ENCODE data around the gene RPL39L.
"Not testable (repeated sequence)": the region's sequence is repeated elsewhere in the genome, so short reads cannot be mapped to it uniquely, and the experiment has no call there.

Gene RPL39L

DNA sequence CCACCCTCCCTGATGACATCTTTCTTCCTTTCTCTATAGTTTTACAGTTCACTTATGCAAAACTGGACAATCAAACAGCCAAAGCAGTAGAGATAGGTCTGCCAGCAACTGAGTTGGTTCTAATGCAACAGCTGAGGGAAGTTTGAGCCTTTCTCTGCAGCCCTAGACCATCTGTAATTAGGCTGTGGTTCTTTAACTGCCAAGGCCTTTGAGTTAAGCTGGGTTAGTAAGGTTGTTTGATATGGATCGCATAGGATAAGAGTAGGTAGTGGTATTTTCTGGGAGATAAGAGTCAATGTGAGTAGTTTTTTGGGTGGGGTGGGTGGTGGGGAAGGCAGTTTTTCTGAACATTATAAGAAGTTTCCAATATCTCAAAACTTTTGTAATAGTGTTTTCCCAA is 3.0 kb downstream of the RPL39L start:
- no peak for DNase-seq

DNA sequence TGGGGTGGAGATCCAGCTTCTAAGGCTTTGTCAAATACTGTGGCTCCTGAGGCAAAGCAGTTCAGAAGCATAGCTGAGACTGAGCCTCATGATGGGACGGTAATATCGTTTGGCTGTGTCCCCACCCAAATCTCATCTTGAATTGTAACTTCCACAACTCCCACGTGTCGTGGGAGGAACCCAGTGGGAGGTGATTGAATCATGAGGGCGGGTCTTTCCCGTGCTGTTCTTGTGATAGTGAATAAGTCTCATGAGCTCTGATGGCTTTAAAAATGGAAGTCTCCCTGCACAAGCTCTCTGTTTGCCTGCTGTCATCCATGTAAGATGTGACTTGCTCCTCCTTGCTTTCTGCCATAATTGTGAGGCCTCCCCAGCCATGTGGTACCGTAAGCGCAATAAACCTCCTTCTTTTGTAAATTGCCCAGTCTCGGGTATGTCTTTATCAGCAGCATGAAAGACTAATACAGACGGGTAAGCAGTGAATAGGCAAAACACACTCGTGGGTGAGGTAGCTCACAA is 4.1 kb downstream of the RPL39L start:
- not testable (repeated sequence) for DNase-seq

- DNase-seq, result not testable (repeated sequence)
Measured at GRCh38 chr3:187133181-187133580, 6.1 kb downstream of the RPL39L start.

- DNase-seq, result no peak
Measured at GRCh38 chr3:187132666-187133065, 6.6 kb downstream of the RPL39L start.

- DNase-seq, result no peak
Measured at GRCh38 chr3:187131981-187132380, 7.3 kb downstream of the RPL39L start.

DNA sequence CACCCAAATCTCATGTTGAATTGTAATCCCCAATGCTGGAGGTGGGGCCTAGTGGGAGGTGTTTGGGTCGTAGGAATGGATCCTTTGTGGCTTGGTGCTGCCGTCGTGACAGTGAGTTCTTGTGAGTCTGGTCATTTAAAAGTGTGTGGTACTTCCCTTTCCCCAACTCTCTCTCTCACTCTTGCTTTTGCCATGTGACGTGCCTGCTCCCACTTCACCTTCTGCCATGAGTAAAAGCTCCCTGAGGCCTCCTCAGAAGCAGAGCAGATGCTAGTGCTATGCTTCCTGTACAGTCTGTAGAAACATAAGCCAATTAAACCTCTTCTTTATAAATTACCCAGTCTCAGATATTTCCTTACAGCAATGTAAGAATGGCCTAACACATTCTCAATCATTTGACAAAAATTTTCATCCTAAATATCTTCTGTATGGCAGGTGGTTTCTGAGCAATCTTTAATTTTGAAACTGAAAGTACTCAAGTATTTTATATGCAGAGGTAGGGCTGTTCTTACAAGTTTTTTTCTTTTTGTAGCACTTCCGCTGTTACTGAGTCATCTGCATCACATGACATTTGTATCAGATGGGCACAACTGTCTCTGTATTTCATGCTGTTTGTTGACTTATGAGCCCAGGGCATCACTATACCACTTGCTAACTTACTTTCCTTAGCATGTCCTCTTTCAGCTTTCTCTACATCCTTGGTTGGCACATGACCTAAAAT is 8.8 kb downstream of the RPL39L start:
- peak; percentile 15 to 17 for DNase-seq

DNA sequence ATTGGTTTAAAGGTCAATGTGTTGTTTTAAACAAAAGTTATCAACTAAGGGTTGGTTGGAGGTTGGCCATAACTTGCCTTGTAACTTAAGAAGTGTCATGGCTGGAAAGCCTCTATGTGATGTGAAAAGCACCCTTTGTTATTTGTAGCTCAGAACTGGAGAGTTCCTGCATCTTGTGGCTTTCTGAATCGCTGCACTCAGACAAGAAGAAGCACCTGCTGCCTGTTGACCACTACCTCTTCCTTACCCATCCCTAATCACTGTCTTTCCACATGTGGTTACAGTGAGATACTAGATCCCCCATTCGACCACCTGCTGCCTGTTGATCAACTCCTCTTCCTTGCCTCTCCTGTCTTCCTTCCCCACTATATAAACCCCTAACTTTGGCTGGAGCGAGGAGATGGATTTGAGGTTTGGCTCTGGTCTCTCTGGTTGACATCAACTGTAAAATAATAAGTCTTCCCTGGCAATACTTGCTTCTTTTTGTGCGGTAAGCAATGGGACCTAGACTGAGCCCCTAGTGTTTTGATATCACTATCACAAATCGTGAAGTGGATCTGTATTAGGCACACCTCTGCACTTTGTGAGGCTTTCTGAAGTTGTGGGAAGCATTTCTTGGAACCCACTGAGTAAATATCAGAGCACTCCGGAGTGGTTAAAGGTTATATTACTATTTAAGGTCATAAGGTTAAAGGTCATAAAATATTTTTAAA is 13.8 kb downstream of the RPL39L start:
- no peak for DNase-seq

- no peak for DNase-seq
Measured at GRCh38 chr3:187122261-187122660, 17.0 kb downstream of the RPL39L start.

DNA sequence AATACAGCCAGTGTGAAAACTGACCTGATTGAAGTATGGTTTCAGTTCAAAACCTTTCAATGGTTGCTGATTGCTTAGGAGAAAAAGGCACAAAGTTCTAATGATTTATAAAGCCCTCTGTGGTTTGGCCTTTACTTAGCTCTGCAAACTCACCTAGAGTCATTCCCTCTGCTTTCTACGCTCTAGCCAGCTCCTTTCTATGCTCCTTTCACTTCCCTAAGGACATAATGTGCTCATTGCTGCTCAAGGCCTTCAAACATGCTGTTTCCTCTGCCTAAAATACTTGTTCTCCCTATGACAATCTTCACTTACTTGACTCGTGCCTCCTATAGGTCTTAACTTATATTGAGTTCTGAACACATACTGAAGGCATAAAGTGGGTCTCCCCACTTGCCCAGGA is 19.0 kb downstream of the RPL39L start:
- no peak for DNase-seq

GRCh38 chr3:187114511-187114910 is 24.8 kb downstream of the RPL39L start:
- DNase-seq, result no peak

GRCh38 chr3:187112934-187113793 is 26.1 kb downstream of the RPL39L start:
- DNase-seq, result no peak

GRCh38 chr3:187110156-187110555 is 29.1 kb downstream of the RPL39L start:
- no peak for DNase-seq

DNA sequence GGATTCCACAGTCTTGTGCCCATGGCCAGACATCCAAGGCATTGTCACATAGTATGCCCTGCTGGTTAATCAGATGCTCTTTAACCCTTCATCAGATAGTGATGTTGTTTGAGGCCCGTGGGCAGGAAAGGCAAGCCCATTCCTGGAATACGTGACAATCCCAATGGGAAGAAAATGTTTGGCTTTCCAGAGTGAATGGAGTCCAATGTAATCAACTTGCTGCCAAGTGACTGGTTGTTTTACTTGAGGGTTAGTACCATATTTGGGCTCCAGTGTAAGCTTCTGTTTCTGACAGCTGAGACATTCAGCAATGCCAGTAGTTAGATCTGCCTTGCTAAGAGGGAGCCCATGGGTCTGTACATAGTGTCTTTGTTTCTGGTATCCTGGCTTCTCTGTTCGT is 31.3 kb downstream of the RPL39L start:
- DNase-seq, result no peak

GRCh38 chr3:187105700-187106099 is 33.6 kb downstream of the RPL39L start:
- no peak for DNase-seq

DNA sequence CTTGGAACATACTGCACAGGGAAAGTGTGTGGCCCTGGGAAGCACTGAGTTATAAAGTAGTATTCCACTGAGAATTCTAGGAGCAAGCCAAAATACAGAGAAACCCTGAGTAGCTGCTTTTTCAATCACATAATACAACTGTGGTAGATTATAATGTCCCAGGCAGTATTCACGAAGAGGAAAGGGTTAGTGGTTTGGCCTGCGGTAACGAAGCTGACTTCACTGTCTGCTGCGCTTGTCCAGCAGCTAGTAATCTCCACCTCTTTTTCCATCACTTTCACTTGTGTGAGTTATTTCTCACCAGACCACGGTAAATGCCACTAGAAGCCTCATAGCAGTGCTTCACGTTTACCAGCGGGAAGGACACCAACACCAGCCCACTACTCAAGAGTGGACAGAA is 34.4 kb downstream of the RPL39L start:
- DNase-seq, result no peak

- DNase-seq, result no peak
Measured at GRCh38 chr3:187104342-187104741, 35.0 kb downstream of the RPL39L start.

DNA sequence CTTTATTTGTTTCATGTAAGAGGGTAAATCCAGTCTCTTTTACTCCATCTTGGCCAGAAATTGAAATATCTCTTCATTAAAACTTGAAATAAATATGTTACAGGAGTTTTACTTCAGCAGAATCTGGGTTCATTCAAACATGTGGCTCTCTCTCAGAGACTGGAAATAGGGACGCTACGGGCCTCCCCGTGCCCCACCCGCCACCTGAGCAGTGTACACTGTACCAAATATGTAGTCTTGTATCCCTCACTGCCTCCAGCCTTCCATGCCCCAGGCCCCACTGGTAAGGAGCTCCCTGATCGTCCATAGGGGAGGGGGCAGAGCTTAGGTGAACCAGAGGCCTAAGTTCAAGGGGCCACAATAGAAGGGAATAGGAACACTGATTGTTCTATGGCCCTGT is 36.0 kb downstream of the RPL39L start:
- no peak for DNase-seq

DNA sequence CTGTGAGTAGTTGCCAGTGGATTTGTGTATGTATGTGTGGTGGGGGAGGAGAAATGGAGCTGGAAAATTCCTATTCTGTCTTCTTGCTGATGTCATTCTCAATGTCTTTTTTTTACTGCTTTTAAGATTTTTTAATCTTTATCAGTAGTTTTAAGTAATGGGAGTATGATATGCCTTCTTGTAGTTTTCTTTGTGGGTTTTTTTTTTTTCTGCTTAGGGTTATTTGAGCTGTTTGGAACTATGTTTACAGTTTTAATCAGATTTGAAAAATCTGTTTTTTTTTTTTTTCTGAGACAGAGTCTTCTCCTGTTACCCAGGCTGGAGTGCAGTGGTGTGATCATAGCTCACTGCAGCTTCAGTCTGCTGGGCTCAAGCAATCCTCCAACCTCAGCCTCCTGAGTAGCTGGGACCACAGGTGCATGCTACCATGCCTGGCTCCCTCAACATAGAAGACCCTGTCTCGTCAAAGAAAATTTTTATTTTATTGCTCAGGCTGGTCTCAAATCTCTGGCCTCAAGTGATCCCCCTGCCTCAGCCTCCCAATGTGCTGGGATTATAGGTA is 37.1 kb downstream of the RPL39L start:
- no peak for DNase-seq

- peak; percentile 59 to 65 for DNase-seq
Measured at GRCh38 chr3:187101184-187102072, 37.9 kb downstream of the RPL39L start.

DNA sequence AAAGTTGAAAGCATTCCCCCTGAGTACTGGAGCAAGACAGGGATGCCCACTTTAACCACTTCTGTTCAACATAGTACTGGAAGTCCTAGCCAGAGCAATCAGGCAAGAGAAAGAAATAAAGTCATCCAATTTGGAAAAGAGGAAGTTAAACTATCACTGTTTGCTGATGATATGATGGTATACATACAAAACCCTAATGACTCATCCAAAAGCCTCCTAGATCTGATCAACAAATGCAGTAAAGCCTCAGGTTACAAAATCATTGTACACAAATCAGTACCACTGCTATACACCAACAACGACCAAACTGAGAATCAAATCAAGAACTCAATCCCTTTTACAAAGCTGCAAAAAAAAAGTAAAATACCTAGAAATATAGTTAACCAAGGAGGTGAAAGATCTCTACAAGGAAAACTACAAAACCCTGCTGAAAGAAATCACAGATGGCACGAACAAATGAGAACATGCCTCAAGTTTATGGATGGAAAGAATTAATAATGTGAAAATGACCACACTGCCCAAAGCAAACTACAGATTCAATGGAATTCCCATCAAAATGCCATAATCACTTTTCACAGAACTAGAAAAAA is 40.3 kb downstream of the RPL39L start:
- no peak for DNase-seq

DNA sequence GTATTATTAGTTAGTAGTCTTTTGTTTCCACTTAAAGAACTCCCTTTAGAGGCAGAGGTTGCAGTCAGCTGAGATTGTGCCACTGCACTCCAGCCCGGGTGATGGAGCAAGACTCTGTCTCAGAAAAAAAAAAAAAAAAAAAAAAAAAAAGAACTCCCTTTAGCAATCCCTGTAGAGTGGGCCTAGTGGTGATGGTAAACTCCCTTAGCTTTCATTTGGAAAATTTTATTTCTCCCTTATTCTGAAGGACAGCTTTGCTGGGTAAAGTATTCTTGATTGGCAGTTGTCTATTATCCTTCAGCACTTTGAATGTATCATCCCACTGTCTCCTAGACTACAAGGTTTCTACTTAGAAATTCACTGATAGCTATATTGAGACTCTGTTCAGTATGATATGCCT is 46.0 kb downstream of the RPL39L start:
- DNase-seq, result no peak

DNA sequence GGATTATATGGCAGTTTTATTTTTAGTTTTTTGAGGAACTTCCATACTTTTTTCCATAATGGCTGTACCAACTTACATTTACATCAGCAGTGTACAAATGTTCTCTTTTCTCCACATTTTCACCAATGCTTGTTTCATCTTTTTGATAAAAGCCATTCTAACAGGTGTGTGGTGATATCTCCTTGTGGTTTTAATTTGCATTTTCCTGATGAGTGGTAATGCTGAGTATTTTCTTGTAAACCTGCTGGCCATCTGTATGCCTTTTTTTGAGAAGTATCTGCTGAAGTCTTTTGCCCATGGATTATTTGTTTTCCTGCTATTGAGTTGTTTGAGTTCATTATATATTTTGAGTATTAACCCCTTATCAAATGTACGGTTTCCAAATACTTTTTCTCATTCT is 50.6 kb downstream of the RPL39L start:
- DNase-seq, result no peak

Data from activated CD4-positive, alpha-beta T cell treated with anti-CD3 and anti-CD28 coated beads, Interleukin-2, amount 50 U/mL, for 4 hours (primary cell).